HCEC 1CT (cell line): ENCODE results near the gene NTM.

Source experiments
- DNase-seq: peaks from one replicate; pipeline ENCODE4 v3.0.0-alpha.2; 2017

Gene NTM

GRCh38 chr11:131880976-131881375 lies 510.6 kb downstream of the NTM start:
- no peak for DNase-seq

GRCh38 chr11:131883332-131883731 lies 512.9 kb downstream of the NTM start:
- DNase-seq, result no peak

GRCh38 chr11:131884461-131885073 lies 514.2 kb downstream of the NTM start:
- no peak for DNase-seq

- DNase-seq, result no peak
These were observed 515.0 kb downstream of the NTM start for GRCh38 chr11:131885431-131885830.

GRCh38 chr11:131886201-131886600 lies 515.8 kb downstream of the NTM start:
- no peak for DNase-seq

GRCh38 chr11:131888230-131888855 lies 517.9 kb downstream of the NTM start:
- DNase-seq, result peak; percentile 93

GRCh38 chr11:131889146-131889577 lies 518.7 kb downstream of the NTM start:
- peak; percentile 82 for DNase-seq

- DNase-seq, result peak; percentile 29
These were observed 519.6 kb downstream of the NTM start for GRCh38 chr11:131889760-131890581.

- DNase-seq, result no peak
These were observed 522.9 kb downstream of the NTM start for GRCh38 chr11:131893103-131893890.

GRCh38 chr11:131893988-131894387 lies 523.6 kb downstream of the NTM start:
- no peak for DNase-seq

- DNase-seq, result no peak
These were observed 524.5 kb downstream of the NTM start for GRCh38 chr11:131894615-131895544.

GRCh38 chr11:131895865-131896264 lies 525.5 kb downstream of the NTM start:
- DNase-seq, result no peak

- no peak for DNase-seq
These were observed 526.7 kb downstream of the NTM start for GRCh38 chr11:131896978-131897615.

- DNase-seq, result peak; percentile 41
These were observed 527.5 kb downstream of the NTM start for GRCh38 chr11:131897956-131898355.

GRCh38 chr11:131898949-131899348 lies 528.5 kb downstream of the NTM start:
- no peak for DNase-seq

- DNase-seq, result no peak
These were observed 529.6 kb downstream of the NTM start for GRCh38 chr11:131899950-131900580.

- no peak for DNase-seq
These were observed 532.0 kb downstream of the NTM start for GRCh38 chr11:131902421-131902820.

- no peak for DNase-seq
These were observed 532.7 kb downstream of the NTM start for GRCh38 chr11:131903074-131903473.

GRCh38 chr11:131904756-131905155 lies 534.3 kb downstream of the NTM start:
- DNase-seq, result no peak

GRCh38 chr11:131906963-131907362 lies 536.5 kb downstream of the NTM start:
- DNase-seq, result no peak

GRCh38 chr11:131907371-131907770 lies 537.0 kb downstream of the NTM start:
- DNase-seq, result no peak
